Osteoblast (primary cell): ENCODE measurements around the gene CREB5. TPM values are rescaled to one million over a fixed set of nuclear protein-coding genes. Genes with fewer than 3 reads are reported as not detected.

Experiments used
- DNase-seq: peaks from one replicate; pipeline ENCODE4 v3.0.0; 2011; ENCODE audit warnings: low spot score, mixed read lengths; ENCODE audit not compliant: insufficient read length; ENCODE audit errors: missing footprints
- H2AFZ ChIP-seq: 2 replicates; pipeline ENCODE4 v1.6.0; 2011; ENCODE audit warnings: mild to moderate bottlenecking, low read length
- H3K27ac ChIP-seq: 2 replicates; pipeline ENCODE4 v1.5.1; 2011; ENCODE audit warnings: mild to moderate bottlenecking, low read depth, low read length, moderate library complexity
- H3K27me3 ChIP-seq: 2 replicates; pipeline ENCODE4 v1.6.0; 2012; ENCODE audit warnings: mild to moderate bottlenecking, control low read depth, inconsistent platforms, low read length, moderate library complexity; ENCODE audit not compliant: insufficient read depth
- H3K36me3 ChIP-seq: 2 replicates; pipeline ENCODE4 v1.5.1; 2011; ENCODE audit warnings: mild to moderate bottlenecking, low read length, control low read depth, moderate library complexity; ENCODE audit not compliant: insufficient read depth
- H3K4me1 ChIP-seq: 2 replicates; pipeline ENCODE4 v1.5.1; 2011; ENCODE audit warnings: mild to moderate bottlenecking, low read length, control low read depth, moderate library complexity; ENCODE audit not compliant: insufficient read depth
- H3K4me2 ChIP-seq: 2 replicates; pipeline ENCODE4 v1.6.0; 2011; ENCODE audit warnings: mild to moderate bottlenecking, low read length; ENCODE audit not compliant: insufficient read depth
- H3K4me3 ChIP-seq: fragments of 200-600 bp; sonication (generic); 3 replicates; pipeline ENCODE4 v1.5.1; 2012; ENCODE audit warnings: mild to moderate bottlenecking, low read length, inconsistent platforms; ENCODE audit not compliant: insufficient read depth
- H3K79me2 ChIP-seq: 2 replicates; pipeline ENCODE4 v1.6.0; 2012; ENCODE audit warnings: mild to moderate bottlenecking, low read length, control low read depth, inconsistent platforms; ENCODE audit not compliant: insufficient read depth
- H3K9me3 ChIP-seq: 2 replicates; pipeline ENCODE4 v1.5.1; 2011; ENCODE audit warnings: low read depth, low read length, control low read depth
- H4K20me1 ChIP-seq: 2 replicates; pipeline ENCODE4 v1.6.0; 2012; ENCODE audit warnings: mild to moderate bottlenecking, low read length, control low read depth; ENCODE audit not compliant: insufficient read depth
- total RNA-seq: library from RNA; depleted of rRNA; stranded (reverse); fragments of >200 nt; gene quantifications from 2 replicates; pipeline ENCODE4 v1.2.3, GENCODE V29; 2012
- TF ChIP-seq, protein P1 (sequence below): IDR thresholded peaks from 2 replicates; pipeline ENCODE4 v1.5.1; 2011; ENCODE audit warnings: mild to moderate bottlenecking, low read depth, low read length, moderate library complexity; ENCODE audit errors: extremely low read depth

The CREB5 gene
- total RNA-seq, 1 donor = 5.1 TPM

DNA sequence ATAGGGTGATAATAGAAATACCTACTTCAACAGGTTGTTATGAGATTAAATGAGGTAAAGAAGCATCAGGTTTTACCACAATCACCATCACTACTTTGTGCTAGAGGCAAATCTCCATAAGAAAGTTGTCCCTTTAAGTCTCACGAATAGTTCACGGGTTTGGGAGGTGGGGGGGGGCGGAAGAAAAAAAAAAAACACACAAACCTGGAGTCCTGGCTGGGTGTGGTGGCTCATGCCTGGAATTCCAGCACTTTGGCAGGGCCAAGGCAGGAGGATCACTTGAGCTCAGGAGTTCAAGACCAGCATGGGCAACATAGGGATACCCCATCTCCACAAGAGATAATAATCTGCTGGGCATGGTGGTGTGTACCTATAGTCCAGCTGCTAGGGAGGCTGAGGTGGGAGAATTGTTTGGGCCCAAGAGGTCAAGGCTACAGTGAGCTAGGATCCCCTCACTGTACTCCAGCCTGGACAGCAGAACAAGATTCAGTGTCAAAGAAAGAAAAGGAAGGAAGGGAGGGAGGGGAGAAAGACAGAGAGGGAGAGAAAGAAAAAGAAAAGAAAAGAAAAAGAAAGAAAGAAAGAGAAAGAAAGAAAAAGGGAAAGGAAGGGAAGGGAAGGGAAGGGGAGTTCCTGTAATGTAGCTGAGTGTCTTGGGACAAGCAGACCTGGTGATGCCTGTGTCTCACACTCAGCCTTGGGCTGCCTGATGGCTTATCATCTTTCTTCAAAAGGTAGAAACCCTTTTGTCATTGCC lies 231.4 kb downstream of the CREB5 start:
- H3K4me2 ChIP-seq = no peak overlapping the region
- TF ChIP-seq, protein P1, sequence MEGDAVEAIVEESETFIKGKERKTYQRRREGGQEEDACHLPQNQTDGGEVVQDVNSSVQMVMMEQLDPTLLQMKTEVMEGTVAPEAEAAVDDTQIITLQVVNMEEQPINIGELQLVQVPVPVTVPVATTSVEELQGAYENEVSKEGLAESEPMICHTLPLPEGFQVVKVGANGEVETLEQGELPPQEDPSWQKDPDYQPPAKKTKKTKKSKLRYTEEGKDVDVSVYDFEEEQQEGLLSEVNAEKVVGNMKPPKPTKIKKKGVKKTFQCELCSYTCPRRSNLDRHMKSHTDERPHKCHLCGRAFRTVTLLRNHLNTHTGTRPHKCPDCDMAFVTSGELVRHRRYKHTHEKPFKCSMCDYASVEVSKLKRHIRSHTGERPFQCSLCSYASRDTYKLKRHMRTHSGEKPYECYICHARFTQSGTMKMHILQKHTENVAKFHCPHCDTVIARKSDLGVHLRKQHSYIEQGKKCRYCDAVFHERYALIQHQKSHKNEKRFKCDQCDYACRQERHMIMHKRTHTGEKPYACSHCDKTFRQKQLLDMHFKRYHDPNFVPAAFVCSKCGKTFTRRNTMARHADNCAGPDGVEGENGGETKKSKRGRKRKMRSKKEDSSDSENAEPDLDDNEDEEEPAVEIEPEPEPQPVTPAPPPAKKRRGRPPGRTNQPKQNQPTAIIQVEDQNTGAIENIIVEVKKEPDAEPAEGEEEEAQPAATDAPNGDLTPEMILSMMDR = no peak
- no peaks in the 10 kb centered on the region for H3K79me2 ChIP-seq
- H3K4me1 ChIP-seq = no peaks in the 10 kb centered on the region
- H3K27me3 ChIP-seq = no peaks in the 10 kb centered on the region
- H3K9me3 ChIP-seq = no peaks in the 10 kb centered on the region
- H3K4me3 ChIP-seq = no peak overlapping the region
- no peak for DNase-seq
- no peak overlapping the region for H3K27ac ChIP-seq
- H3K36me3 ChIP-seq = no peaks in the 10 kb centered on the region
- H4K20me1 ChIP-seq = no peaks in the 10 kb centered on the region
- H2AFZ ChIP-seq = no peak overlapping the region

GRCh38 chr7:28645866-28646265 lies 233.5 kb downstream of the CREB5 start:
- Histone ChIP-seq H3K27me3 (no peaks in the 10 kb centered on the region), H4K20me1 (no peaks in the 10 kb centered on the region), H2AFZ (no peak overlapping the region), H3K27ac (no peak overlapping the region), H3K4me2 (no peak overlapping the region), H3K9me3 (no peaks in the 10 kb centered on the region), H3K79me2 (no peaks in the 10 kb centered on the region), H3K4me1 (no peaks in the 10 kb centered on the region), H3K4me3 (no peak overlapping the region), H3K36me3 (no peaks in the 10 kb centered on the region)
- TF ChIP-seq, protein P1 = no peak
- DNase-seq = no peak

DNA sequence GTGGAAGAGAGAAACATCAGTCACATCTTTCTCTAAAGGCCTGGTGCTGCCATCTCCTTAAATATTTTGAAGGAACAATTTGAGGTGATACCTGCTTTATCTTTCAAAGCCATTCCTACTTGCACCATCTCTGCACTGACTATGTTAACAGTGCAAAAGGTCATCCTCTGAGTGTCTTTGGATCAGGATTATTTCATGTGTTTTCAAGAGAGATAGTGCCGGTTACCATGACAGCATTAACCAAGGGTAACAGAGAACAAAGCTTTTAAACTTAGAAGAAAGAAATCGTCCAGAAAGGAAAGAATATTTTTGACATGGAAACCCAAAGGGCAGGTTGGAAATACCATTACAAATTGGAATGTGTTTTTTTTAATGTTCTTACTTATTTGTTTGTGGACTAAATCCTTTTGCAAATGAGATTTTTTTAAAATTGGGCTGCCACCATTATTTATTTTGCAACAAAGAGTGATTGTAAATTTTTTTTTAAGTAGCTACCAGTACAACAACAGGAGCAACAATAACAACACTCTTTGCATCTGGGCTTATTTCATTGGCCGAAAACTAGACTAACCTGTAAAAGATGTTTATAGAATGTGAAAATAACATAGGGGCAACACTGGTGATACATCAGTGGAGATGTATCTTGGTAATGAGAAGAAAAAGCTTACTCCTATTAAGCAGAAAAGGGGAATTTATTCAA lies 234.2 kb downstream of the CREB5 start:
- Histone ChIP-seq H2AFZ (no peak overlapping the region), H3K27me3 (no peaks in the 10 kb centered on the region), H3K4me2 (no peak overlapping the region), H3K27ac (no peak overlapping the region), H3K4me3 (no peak overlapping the region), H3K9me3 (no peaks in the 10 kb centered on the region), H3K4me1 (no peaks in the 10 kb centered on the region), H3K79me2 (no peaks in the 10 kb centered on the region), H4K20me1 (no peaks in the 10 kb centered on the region), H3K36me3 (no peaks in the 10 kb centered on the region)
- TF ChIP-seq, protein P1 = no peak
- peak; percentile 11 for DNase-seq

DNA sequence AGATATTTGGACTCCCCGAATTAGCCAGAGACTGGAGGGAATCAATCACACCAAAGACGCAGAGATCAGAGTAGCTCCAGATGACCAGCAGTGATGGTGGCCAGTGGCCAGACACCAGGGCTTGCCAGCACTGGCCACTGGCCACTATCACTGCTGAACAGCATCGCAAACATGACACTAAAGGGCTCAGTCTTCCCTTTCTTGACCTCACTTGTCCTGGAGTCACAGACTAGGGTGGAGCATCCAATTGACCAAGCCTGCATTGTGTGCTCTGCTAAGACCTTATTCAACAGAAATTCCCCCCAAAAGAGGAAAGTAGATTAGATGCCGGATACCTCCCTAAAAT lies 234.7 kb downstream of the CREB5 start:
- DNase-seq = no peak
- H3K27ac ChIP-seq = no peak overlapping the region
- no peaks in the 10 kb centered on the region for H3K36me3 ChIP-seq
- TF ChIP-seq, protein P1 = no peak
- no peaks in the 10 kb centered on the region for H3K9me3 ChIP-seq
- H3K4me1 ChIP-seq = no peaks in the 10 kb centered on the region
- H2AFZ ChIP-seq = no peak overlapping the region
- H3K4me3 ChIP-seq = no peak overlapping the region
- H3K79me2 ChIP-seq = no peaks in the 10 kb centered on the region
- H3K4me2 ChIP-seq = no peak overlapping the region
- H4K20me1 ChIP-seq = no peaks in the 10 kb centered on the region
- H3K27me3 ChIP-seq = no peaks in the 10 kb centered on the region
